ENCODE data around the gene SRD5A1. TPM values are rescaled to one million over a fixed set of nuclear protein-coding genes. Genes with fewer than 3 reads are reported as not detected.

Gene SRD5A1
- total and polyA plus RNA-seq, 8 donors: 1.3 to 12.8 (median 4.2) TPM; not detected in 1

DNA sequence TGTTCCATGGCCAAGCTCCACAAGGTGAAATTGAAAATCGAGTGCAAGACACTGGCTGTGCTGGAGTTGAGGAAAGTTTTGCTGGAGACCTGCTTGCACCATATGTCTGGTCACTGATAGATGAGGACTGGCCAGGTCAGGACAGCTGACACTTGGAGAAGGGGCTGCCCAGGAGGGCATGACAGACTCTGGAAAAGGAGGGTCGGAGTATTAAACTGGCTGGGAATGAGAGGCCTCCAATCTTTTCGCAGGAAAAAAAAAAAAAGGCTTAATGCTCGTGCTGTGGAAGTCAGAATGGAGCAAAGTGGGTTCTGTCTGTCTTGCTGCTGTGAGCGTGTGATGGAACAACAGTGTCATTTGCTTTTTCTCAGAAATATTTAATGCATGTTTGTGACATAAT is 85.5 kb downstream of the SRD5A1 start:
- Histone ChIP-seq H3K27me3 (no peaks in the 10 kb centered on the region), H3K9me3 (no peaks in the 10 kb centered on the region), H3K27ac (no peak overlapping the region), H3K4me3 (no peak overlapping the region), H3K4me1 (peaks cover 72 to 91% (median 83%) of the 10 kb centered on the region in 4 donors), H3K36me3 (peaks cover 0 to 8% (median 0%) of the 10 kb centered on the region in 4 donors)
- TF ChIP-seq CTCF (IDR thresholded peaks at IDR 0.05) (no peak), POLR2AphosphoS5 (IDR thresholded peaks at IDR 0.05) (no peak), POLR2A (IDR thresholded peaks at IDR 0.05) (no peak), EP300 (IDR thresholded peaks at IDR 0.05) (no peak)
- 53 to 78% (median 63%) methylated on average over 5 of the region's 5 CpGs for WGBS, 5 donors
- intact Hi-C loops (cut with DNase I; ENCODE audit: low total_unique reads): loop anchor here (5.0 kb wide), 1 partner anchor 86 kb away; the partner anchor contains the start of genes NSUN2 and SRD5A1
- no peak for DNase-seq

GRCh38 chr5:6719417-6719816 is 86.2 kb downstream of the SRD5A1 start:
- Histone ChIP-seq H3K4me3 (no peak overlapping the region), H3K27me3 (no peaks in the 10 kb centered on the region), H3K27ac (no peak overlapping the region), H3K4me1 (peaks cover 72 to 98% (median 86%) of the 10 kb centered on the region in 4 donors), H3K9me3 (no peaks in the 10 kb centered on the region), H3K36me3 (peaks cover 0 to 14% (median 0%) of the 10 kb centered on the region in 4 donors)
- 89 to 94% (median 92%) methylated on average over 5 of the region's 5 CpGs for WGBS, 5 donors
- TF ChIP-seq EP300 (IDR thresholded peaks at IDR 0.05) (no peak), POLR2AphosphoS5 (IDR thresholded peaks at IDR 0.05) (no peak), POLR2A (IDR thresholded peaks at IDR 0.05) (no peak), CTCF (IDR thresholded peaks at IDR 0.05) (no peak)
- no peak for DNase-seq
- intact Hi-C loops (cut with DNase I; ENCODE audit: low total_unique reads): loop anchor here (5.0 kb wide), 1 partner anchor 87 kb away; the partner anchor contains the start of genes NSUN2 and SRD5A1

DNA sequence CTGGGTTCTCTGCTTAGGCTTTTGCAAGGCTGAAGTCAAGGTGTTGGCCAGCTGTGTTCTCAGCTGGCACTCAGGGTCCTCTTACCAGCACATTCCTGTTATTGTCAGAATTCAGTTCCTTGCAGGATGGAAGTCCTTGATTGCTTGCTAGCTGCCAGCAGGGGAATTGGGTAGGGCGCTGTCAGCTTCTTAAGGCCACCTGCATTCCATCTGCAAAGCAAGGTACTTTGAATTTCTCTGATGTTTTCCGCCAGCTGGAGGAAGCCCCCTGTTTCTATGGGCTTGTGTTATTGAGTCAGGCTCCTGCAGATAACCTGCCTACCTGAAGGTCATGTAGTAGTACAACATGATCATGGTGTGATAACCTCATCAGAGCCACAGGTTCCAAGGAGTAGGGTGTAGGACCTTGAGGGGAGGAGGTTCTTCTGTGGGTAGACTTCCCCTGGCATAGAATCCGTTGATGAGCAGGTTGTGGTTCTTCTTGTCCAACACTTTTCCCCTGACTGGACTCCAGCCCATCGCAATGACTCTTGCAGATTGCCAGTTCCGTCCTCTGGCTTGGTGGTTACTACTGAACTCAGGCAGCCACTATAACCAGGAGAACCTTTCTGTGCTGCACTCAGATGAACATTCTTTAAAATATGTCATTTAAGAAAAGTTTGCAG is 86.8 kb downstream of the SRD5A1 start:
- TF ChIP-seq CTCF (IDR thresholded peaks at IDR 0.05): no peak
- TF ChIP-seq POLR2A (IDR thresholded peaks at IDR 0.05): no peak
- no peak for TF ChIP-seq POLR2AphosphoS5 (IDR thresholded peaks at IDR 0.05)
- TF ChIP-seq EP300 (IDR thresholded peaks at IDR 0.05): no peak
- Histone ChIP-seq H3K4me1 (peaks cover 70 to 99% (median 87%) of the 10 kb centered on the region in 4 donors), H3K9me3 (no peaks in the 10 kb centered on the region), H3K27me3 (no peaks in the 10 kb centered on the region), H3K4me3 (no peak overlapping the region), H3K27ac (no peak overlapping the region), H3K36me3 (peaks cover 0 to 20% (median 0%) of the 10 kb centered on the region in 4 donors)
- no peak for DNase-seq
- intact Hi-C loops (cut with DNase I; ENCODE audit: low total_unique reads): loop anchor here (5.0 kb wide), 1 partner anchor 88 kb away; the partner anchor contains the start of genes NSUN2 and SRD5A1
- 67 to 84% (median 73%) methylated on average over 4 to 5 of the region's 5 CpGs for WGBS, 5 donors

GRCh38 chr5:6720561-6720921 is 87.3 kb downstream of the SRD5A1 start:
- intact Hi-C loops (cut with DNase I; ENCODE audit: low total_unique reads): no loop called here
- no peak overlapping the region for H3K27ac ChIP-seq
- no peaks in the 10 kb centered on the region for H3K9me3 ChIP-seq
- H3K36me3 ChIP-seq: peaks cover 0 to 20% (median 0%) of the 10 kb centered on the region in 4 donors
- no peak for DNase-seq
- H3K4me3 ChIP-seq: no peak overlapping the region
- H3K4me1 ChIP-seq: peaks cover 65 to 99% (median 84%) of the 10 kb centered on the region in 4 donors
- WGBS, 5 donors: 85 to 90% (median 86%) methylated on average over 6 of the region's 6 CpGs
- H3K27me3 ChIP-seq: no peaks in the 10 kb centered on the region
- TF ChIP-seq EP300 (IDR thresholded peaks at IDR 0.05) (no peak), POLR2AphosphoS5 (IDR thresholded peaks at IDR 0.05) (no peak), CTCF (IDR thresholded peaks at IDR 0.05) (no peak), POLR2A (IDR thresholded peaks at IDR 0.05) (no peak)
